Measurements from ENCODE around the gene MYO7A.

Gene MYO7A

DNA sequence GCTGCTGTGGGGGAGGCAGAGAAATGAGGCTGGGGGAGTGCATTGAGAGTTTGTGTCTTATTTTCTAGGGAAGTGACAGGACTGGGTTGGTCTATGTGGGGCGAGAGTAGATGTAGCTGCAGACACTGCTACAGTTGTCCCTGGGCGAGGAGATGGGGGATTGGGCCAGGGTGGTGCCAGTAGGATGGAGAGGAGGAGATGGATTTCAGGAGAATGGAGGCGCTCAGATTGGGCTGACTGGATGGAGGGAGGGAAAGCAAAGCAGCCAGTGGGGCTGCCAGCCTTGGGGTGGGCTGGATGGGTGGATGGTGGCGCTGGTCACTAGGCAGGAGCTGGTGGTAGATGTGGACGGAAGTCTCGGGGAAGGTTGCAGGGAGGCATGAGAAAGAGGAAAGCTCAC lies 16.1 kb upstream of the MYO7A start:
- DNase-seq (ENCODE audit: low read depth, low spot score), result no peak

DNA sequence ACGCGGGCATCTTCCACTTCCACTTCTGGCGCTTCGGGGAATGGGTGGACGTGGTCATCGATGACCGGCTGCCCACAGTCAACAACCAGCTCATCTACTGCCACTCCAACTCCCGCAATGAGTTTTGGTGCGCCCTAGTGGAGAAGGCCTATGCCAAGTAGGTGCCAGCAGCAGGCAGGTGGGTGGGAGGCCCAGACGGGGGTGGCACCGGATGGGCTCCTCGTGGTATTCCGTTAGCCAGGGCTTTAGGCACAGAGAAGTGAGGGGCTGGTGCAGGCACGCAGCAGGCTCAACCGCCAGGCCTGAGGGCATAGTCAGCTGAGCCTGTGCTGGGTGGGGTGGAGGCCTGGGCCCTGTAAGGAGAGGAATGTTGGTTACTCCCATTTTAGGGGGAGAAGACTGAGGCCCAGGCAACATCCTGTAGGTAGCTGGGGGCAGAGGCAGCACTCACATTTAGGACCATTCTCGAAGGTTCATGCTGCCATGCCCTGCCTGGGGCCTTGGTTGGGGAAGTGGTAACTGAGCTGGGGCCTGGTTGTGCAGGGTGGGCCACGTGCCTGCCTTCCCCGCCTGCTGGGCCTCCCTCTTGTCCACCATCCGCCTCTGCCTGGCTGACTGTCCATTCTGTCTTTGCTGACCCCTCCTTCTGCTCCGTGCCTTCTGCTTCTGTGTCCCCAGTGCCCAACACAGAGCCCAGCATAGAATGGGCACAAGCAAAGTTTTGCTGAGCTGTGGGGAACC lies 15.2 kb upstream of the MYO7A start:
- DNase-seq (ENCODE audit: low read depth, low spot score), result no peak

- peak; percentile 70 for DNase-seq (ENCODE audit: low read depth, low spot score)
Observed at GRCh38 chr11:77113382-77114088, 14.5 kb upstream of the MYO7A start.

- no peak for DNase-seq (ENCODE audit: low read depth, low spot score)
Observed at GRCh38 chr11:77114089-77114463, 14.0 kb upstream of the MYO7A start.

DNA sequence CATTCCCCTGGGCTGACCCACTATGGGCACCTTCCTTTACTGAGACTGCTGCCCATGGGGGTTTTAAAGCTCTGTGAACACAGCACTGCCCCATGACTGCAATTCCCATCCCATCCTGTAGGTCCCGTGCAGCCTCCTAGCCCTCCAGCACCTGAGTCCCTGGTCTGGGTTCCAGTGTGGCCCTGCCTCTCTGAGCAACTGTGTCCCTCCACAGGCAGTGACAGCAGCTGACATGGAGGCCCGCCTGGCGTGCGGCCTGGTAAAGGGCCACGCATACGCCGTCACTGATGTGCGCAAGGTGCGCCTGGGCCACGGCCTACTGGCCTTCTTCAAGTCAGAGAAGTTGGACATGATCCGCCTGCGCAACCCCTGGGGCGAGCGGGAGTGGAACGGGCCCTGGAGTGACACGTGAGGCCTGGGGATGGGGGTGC lies 12.8 kb upstream of the MYO7A start:
- DNase-seq (ENCODE audit: low read depth, low spot score), result no peak

GRCh38 chr11:77115956-77116355 lies 12.1 kb upstream of the MYO7A start:
- DNase-seq (ENCODE audit: low read depth, low spot score), result no peak

- peak; percentile 16 for DNase-seq (ENCODE audit: low read depth, low spot score)
Observed at GRCh38 chr11:77117492-77117891, 10.6 kb upstream of the MYO7A start.

DNA sequence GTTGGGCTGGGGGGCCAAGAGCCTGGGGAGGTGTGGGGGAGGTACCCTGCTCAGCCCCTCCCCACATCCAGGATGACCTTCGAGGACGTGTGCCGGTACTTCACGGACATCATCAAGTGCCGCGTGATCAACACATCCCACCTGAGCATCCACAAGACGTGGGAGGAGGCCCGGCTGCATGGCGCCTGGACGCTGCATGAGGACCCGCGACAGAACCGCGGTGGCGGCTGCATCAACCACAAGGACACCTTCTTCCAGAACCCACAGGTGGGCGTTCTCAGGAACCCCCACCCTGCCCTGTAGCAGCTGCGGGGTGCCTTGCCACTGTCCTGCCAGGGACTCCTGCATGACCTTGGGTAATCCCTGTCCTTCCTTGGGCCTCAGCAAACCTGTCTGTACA lies 10.0 kb upstream of the MYO7A start:
- DNase-seq (ENCODE audit: low read depth, low spot score), result no peak

DNA sequence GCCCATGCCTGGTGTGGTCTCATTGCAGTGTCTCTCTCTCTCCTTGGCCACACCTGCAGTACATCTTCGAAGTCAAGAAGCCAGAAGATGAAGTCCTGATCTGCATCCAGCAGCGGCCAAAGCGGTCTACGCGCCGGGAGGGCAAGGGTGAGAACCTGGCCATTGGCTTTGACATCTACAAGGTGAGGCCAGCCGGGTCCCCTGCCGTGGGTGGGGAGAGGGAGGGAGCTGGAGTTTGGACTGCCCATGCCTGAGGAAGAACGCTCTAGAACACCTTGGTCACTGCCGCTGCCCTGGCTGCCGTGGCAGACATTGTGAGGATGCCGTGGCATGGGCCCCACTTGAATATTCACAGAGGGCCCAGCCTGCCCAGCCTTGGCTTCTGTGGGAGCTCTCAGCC lies 9.1 kb upstream of the MYO7A start:
- no peak for DNase-seq (ENCODE audit: low read depth, low spot score)

- DNase-seq (ENCODE audit: low read depth, low spot score), result no peak
Observed at GRCh38 chr11:77119531-77119936, 8.5 kb upstream of the MYO7A start.

- no peak for DNase-seq (ENCODE audit: low read depth, low spot score)
Observed at GRCh38 chr11:77120571-77120970, 7.5 kb upstream of the MYO7A start.

GRCh38 chr11:77121096-77121640 lies 6.9 kb upstream of the MYO7A start:
- DNase-seq (ENCODE audit: low read depth, low spot score), result no peak

GRCh38 chr11:77121876-77122575 lies 6.0 kb upstream of the MYO7A start:
- DNase-seq (ENCODE audit: low read depth, low spot score), result no peak

DNA sequence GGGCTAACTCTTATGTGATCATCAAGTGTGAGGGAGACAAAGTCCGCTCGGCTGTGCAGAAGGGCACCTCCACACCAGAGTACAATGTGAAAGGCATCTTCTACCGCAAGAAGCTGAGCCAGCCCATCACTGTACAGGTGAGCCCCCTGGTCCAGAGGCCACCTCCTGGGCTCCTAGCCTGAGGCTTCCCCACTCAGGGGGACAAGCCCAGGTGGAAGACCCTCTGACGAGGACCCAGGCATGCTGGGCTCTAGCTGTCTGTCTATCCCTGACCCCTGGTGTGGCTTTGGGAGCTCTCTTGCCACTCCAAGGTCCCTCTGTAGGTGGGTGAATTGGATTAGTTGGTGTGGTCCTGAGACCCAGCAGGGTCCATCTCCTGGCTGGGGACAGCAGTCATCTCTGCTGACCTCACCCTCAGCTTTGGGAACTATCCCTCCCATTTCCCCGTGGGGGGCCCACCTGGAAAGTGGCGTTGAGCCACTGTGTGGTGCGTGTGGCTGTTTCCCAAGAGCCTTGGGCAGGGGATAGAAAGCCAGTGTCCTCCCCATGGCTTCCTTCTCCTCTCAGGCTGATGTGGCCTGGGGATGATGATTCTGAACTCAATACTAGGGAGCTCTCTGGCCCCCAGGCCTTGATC lies 5.4 kb upstream of the MYO7A start:
- no peak for DNase-seq (ENCODE audit: low read depth, low spot score)

- no peak for DNase-seq (ENCODE audit: low read depth, low spot score)
Observed at GRCh38 chr11:77123591-77123990, 4.5 kb upstream of the MYO7A start.

GRCh38 chr11:77124041-77124440 lies 4.0 kb upstream of the MYO7A start:
- no peak for DNase-seq (ENCODE audit: low read depth, low spot score)

DNA sequence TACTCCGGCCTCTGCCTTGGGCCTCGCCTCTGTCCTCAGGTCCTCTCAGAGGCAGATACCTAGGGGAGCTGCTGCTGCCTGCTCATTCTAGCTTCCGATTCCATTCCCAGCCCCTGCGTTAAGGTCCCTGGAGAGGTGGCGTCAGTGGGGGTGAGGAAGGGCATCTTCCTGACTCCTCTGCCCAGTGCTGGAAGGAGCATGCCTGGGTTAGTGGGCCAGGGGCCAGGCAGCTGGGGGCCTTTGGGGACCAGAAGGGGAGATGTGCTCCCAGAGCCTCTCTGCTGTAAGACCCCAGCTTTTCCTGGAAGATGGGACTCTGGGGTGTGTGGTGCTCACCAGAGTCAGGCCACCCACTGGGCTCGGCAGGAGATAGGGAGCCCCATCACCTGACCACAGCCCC lies 3.6 kb upstream of the MYO7A start:
- DNase-seq (ENCODE audit: low read depth, low spot score), result no peak

- no peak for DNase-seq (ENCODE audit: low read depth, low spot score)
Observed at GRCh38 chr11:77125191-77125590, 2.9 kb upstream of the MYO7A start.

DNA sequence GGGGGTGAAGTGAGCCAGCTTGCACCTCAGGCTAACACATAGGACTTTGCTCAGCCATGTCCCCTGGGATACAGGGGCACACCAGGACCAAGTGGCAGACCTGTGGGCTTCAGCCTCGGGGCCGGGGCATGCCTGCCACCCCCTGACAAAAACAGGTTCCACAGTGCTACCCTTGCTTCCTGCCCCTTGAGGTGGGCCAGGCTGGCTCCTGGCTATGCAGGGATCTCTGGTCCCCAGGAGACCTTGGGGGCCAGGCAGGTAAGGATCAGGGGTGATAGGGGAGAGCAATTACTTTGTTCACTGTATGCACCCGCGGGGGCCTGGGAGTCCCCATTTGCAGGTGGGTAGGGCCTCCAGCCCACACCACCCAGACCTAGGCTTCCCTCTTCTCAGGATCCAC lies 2.4 kb upstream of the MYO7A start:
- no peak for DNase-seq (ENCODE audit: low read depth, low spot score)

GRCh38 chr11:77126156-77126775 lies 1.8 kb upstream of the MYO7A start:
- peak; percentile 16 for DNase-seq (ENCODE audit: low read depth, low spot score)

GRCh38 chr11:77126861-77127234 lies 1.2 kb upstream of the MYO7A start:
- DNase-seq (ENCODE audit: low read depth, low spot score), result peak; percentile 17

All from astrocyte of the hippocampus (primary cell).